GM23338 (cell line): ENCODE data around the gene CEP131. TPM values are rescaled to one million over a fixed set of nuclear protein-coding genes. Genes with fewer than 3 reads are reported as not detected.
A peak's percentile ranks its signal among the peaks of the same experiment; 100 is the strongest.

Experiments used
- ATAC-seq: fragments of 200-7000 bp; cut with Tn5 transposase; 3 replicates; pipeline ENCODE4 v1.9.1; 2020
- DNase-seq: peaks from one replicate; pipeline ENCODE4 v3.0.0-alpha.2; 2015; ENCODE audit warnings: low spot score
- H2AFZ ChIP-seq: fragments of 200-600 bp; sonication (generic); 2 replicates; pipeline ENCODE4 v1.8.0; 2016; ENCODE audit warnings: antibody characterized with exemption, mild to moderate bottlenecking, moderate library complexity
- H3F3A ChIP-seq: fragments of 200-600 bp; sonication (generic); replicated peaks from 2 replicates; pipeline ENCODE4 v1.8.0; 2017; ENCODE audit warnings: antibody characterized with exemption, mixed run types, low read depth
- H3K27ac ChIP-seq: fragments of 200-600 bp; sonication (generic); 2 replicates; pipeline ENCODE4 v1.6.1; 2016; ENCODE audit warnings: low read depth
- H3K27me3 ChIP-seq: fragments of 200-600 bp; sonication (generic); 2 replicates; pipeline ENCODE4 v1.8.0; 2016; ENCODE audit warnings: mild to moderate bottlenecking, mixed run types, moderate library complexity; ENCODE audit not compliant: insufficient read depth
- H3K36me3 ChIP-seq: fragments of 200-600 bp; sonication (generic); 2 replicates; pipeline ENCODE4 v1.8.0; 2016; ENCODE audit warnings: mild to moderate bottlenecking; ENCODE audit not compliant: insufficient read depth
- H3K4me1 ChIP-seq: fragments of 200-600 bp; sonication (generic); 2 replicates; pipeline ENCODE4 v1.8.0; 2016; ENCODE audit warnings: mild to moderate bottlenecking, moderate library complexity; ENCODE audit not compliant: insufficient read depth
- H3K4me2 ChIP-seq: fragments of 200-600 bp; sonication (generic); 2 replicates; pipeline ENCODE4 v1.7.1; 2017; ENCODE audit warnings: mixed run types
- H3K4me3 ChIP-seq: fragments of 200-600 bp; sonication (generic); 2 replicates; pipeline ENCODE4 v1.6.1; 2016; ENCODE audit warnings: mixed run types
- H3K79me2 ChIP-seq: fragments of 200-600 bp; sonication (generic); replicated peaks from 2 replicates; pipeline ENCODE4 v1.8.0; 2017; ENCODE audit warnings: mild to moderate bottlenecking; ENCODE audit not compliant: insufficient read depth
- H3K9me2 ChIP-seq: fragments of 200-600 bp; sonication (generic); 2 replicates; pipeline ENCODE4 v1.8.0; 2017; ENCODE audit not compliant: insufficient read depth
- H4K20me1 ChIP-seq: fragments of 200-600 bp; sonication (generic); replicated peaks from 2 replicates; pipeline ENCODE4 v1.8.0; 2017; ENCODE audit warnings: mild to moderate bottlenecking; ENCODE audit not compliant: insufficient read depth
- H3K27ac Mint-ChIP-seq: 2 replicates; pipeline ENCODE4 v1.8.0; 2020; ENCODE audit warnings: inconsistent platforms, mild to moderate bottlenecking, moderate library complexity, mixed read lengths
- H3K27me3 Mint-ChIP-seq: 3 replicates; pipeline ENCODE4 v1.8.0; 2022; ENCODE audit warnings: low read depth, mild to moderate bottlenecking, moderate library complexity, mixed read lengths, inconsistent platforms; ENCODE audit not compliant: insufficient read depth, poor library complexity
- H3K36me3 Mint-ChIP-seq: 3 replicates; pipeline ENCODE4 v1.8.0; 2021; ENCODE audit warnings: low read depth, mild to moderate bottlenecking, inconsistent platforms, moderate library complexity, mixed read lengths
- H3K4me1 Mint-ChIP-seq: 3 replicates; pipeline ENCODE4 v1.8.0; 2020; ENCODE audit warnings: mild to moderate bottlenecking, inconsistent platforms, mixed read lengths
- H3K4me3 Mint-ChIP-seq: 3 replicates; pipeline ENCODE4 v1.8.0; 2021; ENCODE audit warnings: moderate library complexity, mild to moderate bottlenecking, inconsistent platforms, mixed read lengths
- H3K9me3 Mint-ChIP-seq: 3 replicates; pipeline ENCODE4 v1.8.0; 2020; ENCODE audit warnings: moderate library complexity, mild to moderate bottlenecking, inconsistent platforms, mixed read lengths
- CREB1 ChIP-seq: fragments of 250-450 bp; sonication (Bioruptor Pico); IDR thresholded peaks from 2 replicates; pipeline ENCODE4 v1.5.0; 2020; ENCODE audit warnings: low read depth, mild to moderate bottlenecking, moderate library complexity
- EZH2 ChIP-seq: fragments of 200-600 bp; sonication (generic); IDR thresholded peaks from one replicate; pipeline ENCODE4 v1.8.0; 2017; ENCODE audit warnings: antibody characterized with exemption, mild to moderate bottlenecking, low read depth; ENCODE audit not compliant: unreplicated experiment
- EZH2phosphoT487 ChIP-seq: fragments of 200-600 bp; sonication (generic); IDR thresholded peaks from one replicate; pipeline ENCODE4 v1.8.1; 2018; ENCODE audit warnings: antibody characterized with exemption; ENCODE audit not compliant: unreplicated experiment
- JUNB ChIP-seq: IDR thresholded peaks from one replicate; pipeline ENCODE4 v1.6.1; 2016; ENCODE audit warnings: antibody characterized with exemption; ENCODE audit not compliant: unreplicated experiment
- NANOG ChIP-seq: IDR thresholded peaks from 2 replicates; pipeline ENCODE4 v1.6.1; 2016; ENCODE audit warnings: antibody characterized with exemption, borderline replicate concordance
- STAT1 ChIP-seq: IDR thresholded peaks from one replicate; pipeline ENCODE4 v1.6.1; 2016; ENCODE audit warnings: antibody characterized with exemption; ENCODE audit not compliant: unreplicated experiment
- ZNF114 ChIP-seq: fragments of 250-450 bp; sonication (Bioruptor Pico); IDR thresholded peaks from 2 replicates; pipeline ENCODE4 v1.5.0; 2020; ENCODE audit warnings: mild to moderate bottlenecking, moderate library complexity
- ZNF331 ChIP-seq: fragments of 250-450 bp; sonication (Bioruptor Pico); IDR thresholded peaks from 2 replicates; pipeline ENCODE4 v1.5.0; 2020; ENCODE audit warnings: low read depth, mild to moderate bottlenecking, moderate library complexity
- polyA plus RNA-seq: library from polyadenylated mRNA; unstranded; fragments of >200 nt; fragmentation: Nextera tagmentation; extraction: Ambion mirVana; gene quantifications from 2 replicates; pipeline ENCODE4 v1.2.1, GENCODE V29; 2016
- total RNA-seq: library from RNA; depleted of rRNA; stranded (reverse); fragments of >200 nt; shearing (Covaris generic); gene quantifications from 2 replicates; pipeline ENCODE4 v1.2.3, GENCODE V29; 2014
- TF ChIP-seq, protein P1 (sequence below): IDR thresholded peaks from one replicate; pipeline ENCODE4 v1.6.1; 2018; ENCODE audit warnings: antibody characterized with exemption; ENCODE audit not compliant: unreplicated experiment
- TF ChIP-seq, protein P2 (sequence below), 2 experiments: fragments of 200-600 bp in 1 of 2; sonication (generic) in 1 of 2; conservative IDR thresholded peaks; 2 replicates each; pipeline versions ENCODE4 v1.5.1 to v1.6.1; 2016 to 2017; ENCODE audit warnings: antibody characterized with exemption in 2 of 2, low read depth in 2 of 2, mild to moderate bottlenecking in 2 of 2, moderate library complexity in 1 of 2
- TF ChIP-seq, protein P3 (sequence below): fragments of 250-450 bp; sonication (Bioruptor Pico); IDR thresholded peaks from 2 replicates; pipeline ENCODE4 v1.5.0; 2020; ENCODE audit warnings: mild to moderate bottlenecking, moderate library complexity

The CEP131 gene
- total and polyA plus RNA-seq, 2 experiments from 2014 or later = 26.8 to 35.5 TPM

DNA sequence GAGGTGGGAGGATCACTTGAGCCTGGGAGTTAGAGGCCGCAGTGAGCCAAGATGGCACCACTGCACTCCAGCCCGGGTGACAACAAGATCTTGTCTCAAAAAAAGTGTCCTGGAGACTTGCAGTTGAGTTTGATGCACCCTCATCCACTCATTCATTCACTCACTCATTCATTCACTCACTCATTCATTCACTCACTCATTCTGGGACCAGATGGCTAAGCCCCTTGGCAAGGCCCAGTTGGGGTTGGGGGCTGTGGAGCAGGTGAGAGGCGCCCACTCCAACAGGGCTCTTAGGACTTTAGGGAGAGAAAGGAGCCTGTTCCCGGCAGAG, 55.6 kb downstream of the CEP131 start:
- TF ChIP-seq STAT1 (no peak), NANOG (no peak), EZH2 (no peak), ZNF331 (CRISPR knock-in tag) (no peak), EZH2phosphoT487 (no peak), CREB1 (CRISPR knock-in tag) (no peak), ZNF114 (CRISPR knock-in tag) (no peak), JUNB (no peak)
- TF ChIP-seq, protein P1, sequence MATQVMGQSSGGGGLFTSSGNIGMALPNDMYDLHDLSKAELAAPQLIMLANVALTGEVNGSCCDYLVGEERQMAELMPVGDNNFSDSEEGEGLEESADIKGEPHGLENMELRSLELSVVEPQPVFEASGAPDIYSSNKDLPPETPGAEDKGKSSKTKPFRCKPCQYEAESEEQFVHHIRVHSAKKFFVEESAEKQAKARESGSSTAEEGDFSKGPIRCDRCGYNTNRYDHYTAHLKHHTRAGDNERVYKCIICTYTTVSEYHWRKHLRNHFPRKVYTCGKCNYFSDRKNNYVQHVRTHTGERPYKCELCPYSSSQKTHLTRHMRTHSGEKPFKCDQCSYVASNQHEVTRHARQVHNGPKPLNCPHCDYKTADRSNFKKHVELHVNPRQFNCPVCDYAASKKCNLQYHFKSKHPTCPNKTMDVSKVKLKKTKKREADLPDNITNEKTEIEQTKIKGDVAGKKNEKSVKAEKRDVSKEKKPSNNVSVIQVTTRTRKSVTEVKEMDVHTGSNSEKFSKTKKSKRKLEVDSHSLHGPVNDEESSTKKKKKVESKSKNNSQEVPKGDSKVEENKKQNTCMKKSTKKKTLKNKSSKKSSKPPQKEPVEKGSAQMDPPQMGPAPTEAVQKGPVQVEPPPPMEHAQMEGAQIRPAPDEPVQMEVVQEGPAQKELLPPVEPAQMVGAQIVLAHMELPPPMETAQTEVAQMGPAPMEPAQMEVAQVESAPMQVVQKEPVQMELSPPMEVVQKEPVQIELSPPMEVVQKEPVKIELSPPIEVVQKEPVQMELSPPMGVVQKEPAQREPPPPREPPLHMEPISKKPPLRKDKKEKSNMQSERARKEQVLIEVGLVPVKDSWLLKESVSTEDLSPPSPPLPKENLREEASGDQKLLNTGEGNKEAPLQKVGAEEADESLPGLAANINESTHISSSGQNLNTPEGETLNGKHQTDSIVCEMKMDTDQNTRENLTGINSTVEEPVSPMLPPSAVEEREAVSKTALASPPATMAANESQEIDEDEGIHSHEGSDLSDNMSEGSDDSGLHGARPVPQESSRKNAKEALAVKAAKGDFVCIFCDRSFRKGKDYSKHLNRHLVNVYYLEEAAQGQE = no peak
- TF ChIP-seq, protein P2, sequence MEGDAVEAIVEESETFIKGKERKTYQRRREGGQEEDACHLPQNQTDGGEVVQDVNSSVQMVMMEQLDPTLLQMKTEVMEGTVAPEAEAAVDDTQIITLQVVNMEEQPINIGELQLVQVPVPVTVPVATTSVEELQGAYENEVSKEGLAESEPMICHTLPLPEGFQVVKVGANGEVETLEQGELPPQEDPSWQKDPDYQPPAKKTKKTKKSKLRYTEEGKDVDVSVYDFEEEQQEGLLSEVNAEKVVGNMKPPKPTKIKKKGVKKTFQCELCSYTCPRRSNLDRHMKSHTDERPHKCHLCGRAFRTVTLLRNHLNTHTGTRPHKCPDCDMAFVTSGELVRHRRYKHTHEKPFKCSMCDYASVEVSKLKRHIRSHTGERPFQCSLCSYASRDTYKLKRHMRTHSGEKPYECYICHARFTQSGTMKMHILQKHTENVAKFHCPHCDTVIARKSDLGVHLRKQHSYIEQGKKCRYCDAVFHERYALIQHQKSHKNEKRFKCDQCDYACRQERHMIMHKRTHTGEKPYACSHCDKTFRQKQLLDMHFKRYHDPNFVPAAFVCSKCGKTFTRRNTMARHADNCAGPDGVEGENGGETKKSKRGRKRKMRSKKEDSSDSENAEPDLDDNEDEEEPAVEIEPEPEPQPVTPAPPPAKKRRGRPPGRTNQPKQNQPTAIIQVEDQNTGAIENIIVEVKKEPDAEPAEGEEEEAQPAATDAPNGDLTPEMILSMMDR (conservative IDR thresholded peaks at IDR 0.05; ENCODE audit: low read depth in 2 of 2) = no peak
- TF ChIP-seq, protein P3, sequence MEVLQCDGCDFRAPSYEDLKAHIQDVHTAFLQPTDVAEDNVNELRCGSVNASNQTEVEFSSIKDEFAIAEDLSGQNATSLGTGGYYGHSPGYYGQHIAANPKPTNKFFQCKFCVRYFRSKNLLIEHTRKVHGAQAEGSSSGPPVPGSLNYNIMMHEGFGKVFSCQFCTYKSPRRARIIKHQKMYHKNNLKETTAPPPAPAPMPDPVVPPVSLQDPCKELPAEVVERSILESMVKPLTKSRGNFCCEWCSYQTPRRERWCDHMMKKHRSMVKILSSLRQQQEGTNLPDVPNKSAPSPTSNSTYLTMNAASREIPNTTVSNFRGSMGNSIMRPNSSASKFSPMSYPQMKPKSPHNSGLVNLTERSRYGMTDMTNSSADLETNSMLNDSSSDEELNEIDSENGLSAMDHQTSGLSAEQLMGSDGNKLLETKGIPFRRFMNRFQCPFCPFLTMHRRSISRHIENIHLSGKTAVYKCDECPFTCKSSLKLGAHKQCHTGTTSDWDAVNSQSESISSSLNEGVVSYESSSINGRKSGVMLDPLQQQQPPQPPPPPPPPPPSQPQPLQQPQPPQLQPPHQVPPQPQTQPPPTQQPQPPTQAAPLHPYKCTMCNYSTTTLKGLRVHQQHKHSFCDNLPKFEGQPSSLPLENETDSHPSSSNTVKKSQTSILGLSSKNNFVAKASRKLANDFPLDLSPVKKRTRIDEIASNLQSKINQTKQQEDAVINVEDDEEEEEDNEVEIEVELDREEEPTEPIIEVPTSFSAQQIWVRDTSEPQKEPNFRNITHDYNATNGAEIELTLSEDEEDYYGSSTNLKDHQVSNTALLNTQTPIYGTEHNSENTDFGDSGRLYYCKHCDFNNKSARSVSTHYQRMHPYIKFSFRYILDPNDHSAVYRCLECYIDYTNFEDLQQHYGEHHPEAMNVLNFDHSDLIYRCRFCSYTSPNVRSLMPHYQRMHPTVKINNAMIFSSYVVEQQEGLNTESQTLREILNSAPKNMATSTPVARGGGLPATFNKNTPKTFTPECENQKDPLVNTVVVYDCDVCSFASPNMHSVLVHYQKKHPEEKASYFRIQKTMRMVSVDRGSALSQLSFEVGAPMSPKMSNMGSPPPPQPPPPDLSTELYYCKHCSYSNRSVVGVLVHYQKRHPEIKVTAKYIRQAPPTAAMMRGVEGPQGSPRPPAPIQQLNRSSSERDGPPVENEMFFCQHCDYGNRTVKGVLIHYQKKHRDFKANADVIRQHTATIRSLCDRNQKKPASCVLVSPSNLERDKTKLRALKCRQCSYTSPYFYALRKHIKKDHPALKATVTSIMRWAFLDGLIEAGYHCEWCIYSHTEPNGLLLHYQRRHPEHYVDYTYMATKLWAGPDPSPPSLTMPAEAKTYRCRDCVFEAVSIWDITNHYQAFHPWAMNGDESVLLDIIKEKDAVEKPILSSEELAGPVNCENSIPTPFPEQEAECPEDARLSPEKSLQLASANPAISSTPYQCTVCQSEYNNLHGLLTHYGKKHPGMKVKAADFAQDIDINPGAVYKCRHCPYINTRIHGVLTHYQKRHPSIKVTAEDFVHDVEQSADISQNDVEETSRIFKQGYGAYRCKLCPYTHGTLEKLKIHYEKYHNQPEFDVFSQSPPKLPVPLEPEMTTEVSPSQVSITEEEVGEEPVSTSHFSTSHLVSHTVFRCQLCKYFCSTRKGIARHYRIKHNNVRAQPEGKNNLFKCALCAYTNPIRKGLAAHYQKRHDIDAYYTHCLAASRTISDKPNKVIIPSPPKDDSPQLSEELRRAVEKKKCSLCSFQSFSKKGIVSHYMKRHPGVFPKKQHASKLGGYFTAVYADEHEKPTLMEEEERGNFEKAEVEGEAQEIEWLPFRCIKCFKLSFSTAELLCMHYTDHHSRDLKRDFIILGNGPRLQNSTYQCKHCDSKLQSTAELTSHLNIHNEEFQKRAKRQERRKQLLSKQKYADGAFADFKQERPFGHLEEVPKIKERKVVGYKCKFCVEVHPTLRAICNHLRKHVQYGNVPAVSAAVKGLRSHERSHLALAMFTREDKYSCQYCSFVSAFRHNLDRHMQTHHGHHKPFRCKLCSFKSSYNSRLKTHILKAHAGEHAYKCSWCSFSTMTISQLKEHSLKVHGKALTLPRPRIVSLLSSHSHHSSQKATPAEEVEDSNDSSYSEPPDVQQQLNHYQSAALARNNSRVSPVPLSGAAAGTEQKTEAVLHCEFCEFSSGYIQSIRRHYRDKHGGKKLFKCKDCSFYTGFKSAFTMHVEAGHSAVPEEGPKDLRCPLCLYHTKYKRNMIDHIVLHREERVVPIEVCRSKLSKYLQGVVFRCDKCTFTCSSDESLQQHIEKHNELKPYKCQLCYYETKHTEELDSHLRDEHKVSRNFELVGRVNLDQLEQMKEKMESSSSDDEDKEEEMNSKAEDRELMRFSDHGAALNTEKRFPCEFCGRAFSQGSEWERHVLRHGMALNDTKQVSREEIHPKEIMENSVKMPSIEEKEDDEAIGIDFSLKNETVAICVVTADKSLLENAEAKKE = no peak
- H2AFZ ChIP-seq = no peak overlapping the region
- no peak overlapping the region for H3K4me2 ChIP-seq
- H3K4me3 ChIP-seq = no peak overlapping the region
- no peaks in the 10 kb centered on the region for H3K9me2 ChIP-seq
- Mint-ChIP-seq H3K27ac (no peak overlapping the region), H3K9me3 (no peaks in the 10 kb centered on the region), H3K4me3 (peak overlapping the region; percentile 57), H3K4me1 (peaks cover 2% of the 10 kb centered on the region; the same call in 1 of the 3 replicates), H3K27me3 (peaks cover 6% of the 10 kb centered on the region), H3K36me3 (no peaks in the 10 kb centered on the region)
- H3K36me3 ChIP-seq = no peaks in the 10 kb centered on the region
- DNase-seq (no peak), ATAC-seq (no peak)
- H3K27ac ChIP-seq = no peak overlapping the region
- no peaks in the 10 kb centered on the region for H3K79me2 ChIP-seq
- H3F3A ChIP-seq = 0 out of 2 replicates have a peak, but pooled peaks cover 8% of the 10 kb centered on the region
- no peaks in the 10 kb centered on the region for H3K27me3 ChIP-seq
- H3K4me1 ChIP-seq = no peaks in the 10 kb centered on the region
- no peaks in the 10 kb centered on the region for H4K20me1 ChIP-seq
